Thyroid gland (tissue), 4 donors: ENCODE measurements around the gene MYO19. TPM values are rescaled to one million over a fixed set of nuclear protein-coding genes. Genes with fewer than 3 reads are reported as not detected.

Experiments
- DNase-seq, 2 donors: peaks; one replicate each; pipeline ENCODE4 v3.0.0-alpha.2; 2019
- H3K27ac ChIP-seq, 3 donors: fragments of 200-600 bp; sonication (generic); 1 replicate in 2 of 3; 2 replicates in 1 of 3; pipeline ENCODE4 v1.5.1; 2016 to 2019; ENCODE audit warnings: mild to moderate bottlenecking in 1 of 3, moderate library complexity in 1 of 3
- H3K27me3 ChIP-seq: fragments of 200-600 bp; sonication (generic); one replicate; pipeline ENCODE4 v1.5.1; 2019
- H3K36me3 ChIP-seq, 2 donors: fragments of 200-600 bp; sonication (generic); one replicate each; pipeline ENCODE4 v1.5.1; 2016 to 2019
- H3K4me1 ChIP-seq, 2 donors: fragments of 200-600 bp; sonication (generic); one replicate each; pipeline ENCODE4 v1.5.1; 2017 to 2019
- H3K4me3 ChIP-seq, 3 donors: fragments of 200-600 bp; sonication (generic); replicated peaks in 1 of 3; 1 replicate in 2 of 3; 2 replicates in 1 of 3; pipeline ENCODE4 v1.5.1; 2016; ENCODE audit warnings: mild to moderate bottlenecking in 1 of 3
- H3K9me3 ChIP-seq: fragments of 200-600 bp; sonication (generic); one replicate; pipeline ENCODE4 v1.5.1; 2017
- POLR2A ChIP-seq, 2 donors: fragments of 450-650 bp; IDR thresholded peaks; one replicate each; pipeline ENCODE4 v1.6.1; 2017; ENCODE audit warnings: antibody characterized with exemption in 2 of 2, mild to moderate bottlenecking in 2 of 2, moderate library complexity in 1 of 2
- WGBS, 2 donors: methylation state at CpG; one replicate each; pipeline ENCODE4 v1.1.5; 2017; 5-methylcytosine and 5-hydroxymethylcytosine counted together
- intact Hi-C: fragments of 100-400 bp; cut with DNase I; formaldehyde crosslinking; loops from one replicate; pipeline ENCODE4 v1.15.1; 2023
- total RNA-seq, 4 donors: library from RNA; depleted of rRNA; stranded (reverse); fragments of >200 nt; gene quantifications; one replicate each; pipeline ENCODE4 v1.2.3, GENCODE V29; 2016
- TF ChIP-seq, protein P1 (sequence below), 6 experiments: fragments of 200-600 bp in 3 of 6; fragments of 450-650 bp in 3 of 6; sonication (generic) in 3 of 6; IDR thresholded peaks; one replicate each; pipeline ENCODE4 v1.5.1; 2016 to 2019; ENCODE audit warnings: antibody characterized with exemption in 6 of 6, mild to moderate bottlenecking in 2 of 6, inconsistent platforms in 1 of 6, moderate library complexity in 1 of 6

The MYO19 gene
- total RNA-seq, 4 donors from 2014 or later: 45.6 to 80.0 (median 64.5) TPM

- intact Hi-C loops: no loop called here
- H3K27me3 ChIP-seq: no peaks in the 10 kb centered on the region
- TF ChIP-seq POLR2A (IDR thresholded peaks at IDR 0.05): no peak
- TF ChIP-seq, protein P1, sequence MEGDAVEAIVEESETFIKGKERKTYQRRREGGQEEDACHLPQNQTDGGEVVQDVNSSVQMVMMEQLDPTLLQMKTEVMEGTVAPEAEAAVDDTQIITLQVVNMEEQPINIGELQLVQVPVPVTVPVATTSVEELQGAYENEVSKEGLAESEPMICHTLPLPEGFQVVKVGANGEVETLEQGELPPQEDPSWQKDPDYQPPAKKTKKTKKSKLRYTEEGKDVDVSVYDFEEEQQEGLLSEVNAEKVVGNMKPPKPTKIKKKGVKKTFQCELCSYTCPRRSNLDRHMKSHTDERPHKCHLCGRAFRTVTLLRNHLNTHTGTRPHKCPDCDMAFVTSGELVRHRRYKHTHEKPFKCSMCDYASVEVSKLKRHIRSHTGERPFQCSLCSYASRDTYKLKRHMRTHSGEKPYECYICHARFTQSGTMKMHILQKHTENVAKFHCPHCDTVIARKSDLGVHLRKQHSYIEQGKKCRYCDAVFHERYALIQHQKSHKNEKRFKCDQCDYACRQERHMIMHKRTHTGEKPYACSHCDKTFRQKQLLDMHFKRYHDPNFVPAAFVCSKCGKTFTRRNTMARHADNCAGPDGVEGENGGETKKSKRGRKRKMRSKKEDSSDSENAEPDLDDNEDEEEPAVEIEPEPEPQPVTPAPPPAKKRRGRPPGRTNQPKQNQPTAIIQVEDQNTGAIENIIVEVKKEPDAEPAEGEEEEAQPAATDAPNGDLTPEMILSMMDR (IDR thresholded peaks at IDR 0.05): no peak
- no peak overlapping the region for H3K4me3 ChIP-seq
- 86 to 90% methylated on average over 4 of the region's 4 CpGs for WGBS, 2 donors
- H3K27ac ChIP-seq: no peak overlapping the region
- H3K36me3 ChIP-seq: peaks cover 6 to 25% of the 10 kb centered on the region in 2 donors
- no peaks in the 10 kb centered on the region for H3K4me1 ChIP-seq
- H3K9me3 ChIP-seq: no peaks in the 10 kb centered on the region
- no peak for DNase-seq
These were observed 10.2 kb downstream of the MYO19 start for GRCh38 chr17:36524428-36524876.

GRCh38 chr17:36523113-36523512, 11.6 kb downstream of the MYO19 start:
- H3K36me3 ChIP-seq: peaks cover 6 to 25% of the 10 kb centered on the region in 2 donors

DNA sequence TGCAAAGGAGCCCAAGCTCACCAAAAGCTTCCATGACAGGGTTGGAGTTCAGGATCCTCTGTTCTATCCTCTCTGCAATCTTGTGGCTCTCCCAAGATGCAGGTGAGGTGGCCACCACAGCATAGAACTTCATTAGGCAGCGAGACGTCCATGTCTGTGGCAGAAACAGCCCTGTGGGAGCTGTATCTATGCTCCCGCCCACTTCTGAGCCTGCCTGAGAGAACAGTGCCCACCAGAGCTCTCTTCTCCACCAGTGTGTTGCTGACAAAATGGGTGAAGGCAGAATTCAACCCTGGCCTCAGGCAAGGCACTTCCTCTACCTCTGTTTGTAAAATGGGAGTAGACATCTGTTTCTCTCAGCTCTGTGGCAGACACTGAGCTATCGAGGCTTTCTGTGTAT, 18.8 kb downstream of the MYO19 start:
- no peak for DNase-seq
- no peak overlapping the region for H3K4me3 ChIP-seq
- intact Hi-C loops: no loop called here
- H3K27ac ChIP-seq: no peak overlapping the region
- H3K27me3 ChIP-seq: no peaks in the 10 kb centered on the region
- no peaks in the 10 kb centered on the region for H3K9me3 ChIP-seq
- H3K36me3 ChIP-seq: peaks cover 3 to 10% of the 10 kb centered on the region in 2 donors
- no peak for TF ChIP-seq POLR2A (IDR thresholded peaks at IDR 0.05)
- TF ChIP-seq, protein P1 (IDR thresholded peaks at IDR 0.05): no peak
- no peaks in the 10 kb centered on the region for H3K4me1 ChIP-seq
- WGBS, 2 donors: 91 to 93% methylated on average over 4 of the region's 4 CpGs

More at GRCh38 chr17:36523113-36523512, 11.6 kb downstream of the MYO19 start:
- no peaks in the 10 kb centered on the region for H3K27me3 ChIP-seq
- intact Hi-C loops: no loop called here
- H3K4me1 ChIP-seq: no peaks in the 10 kb centered on the region
- H3K9me3 ChIP-seq: no peaks in the 10 kb centered on the region
- no peak for DNase-seq
- no peak for TF ChIP-seq POLR2A (IDR thresholded peaks at IDR 0.05)
- TF ChIP-seq, protein P1 (IDR thresholded peaks at IDR 0.05): no peak
- no peak overlapping the region for H3K27ac ChIP-seq
- WGBS, 2 donors: 94 to 100% methylated on average over 2 of the region's 2 CpGs
- H3K4me3 ChIP-seq: no peak overlapping the region

DNA sequence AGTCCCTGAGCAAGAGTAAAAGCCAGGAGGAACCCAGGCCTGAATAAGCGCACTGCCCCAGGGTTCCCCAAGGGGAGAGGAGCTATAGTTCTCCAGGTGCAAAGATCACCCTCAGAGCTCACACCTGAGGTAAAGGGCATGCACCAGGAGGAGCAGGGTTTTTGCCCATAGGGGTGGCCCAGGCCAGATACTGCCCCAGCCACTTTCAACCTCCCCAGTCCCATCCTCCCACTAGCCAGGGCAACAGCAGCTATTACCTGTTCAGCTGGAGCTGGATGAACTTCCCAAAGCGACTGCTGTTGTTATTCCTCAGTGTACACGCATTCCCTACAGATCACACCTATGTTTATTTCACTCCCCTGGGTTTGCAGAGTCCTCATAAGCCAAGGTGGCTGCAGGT, 19.8 kb downstream of the MYO19 start:
- Histone ChIP-seq H3K27me3 (no peaks in the 10 kb centered on the region), H3K9me3 (no peaks in the 10 kb centered on the region), H3K4me1 (no peaks in the 10 kb centered on the region), H3K36me3 (peaks cover 3 to 10% of the 10 kb centered on the region in 2 donors), H3K27ac (no peak overlapping the region), H3K4me3 (no peak overlapping the region)
- WGBS, 2 donors: 100% methylated on average over 3 of the region's 3 CpGs
- DNase-seq: no peak
- no peak for TF ChIP-seq POLR2A (IDR thresholded peaks at IDR 0.05)
- TF ChIP-seq, protein P1 (IDR thresholded peaks at IDR 0.05): no peak
- intact Hi-C loops: no loop called here

GRCh38 chr17:36512641-36513040, 22.0 kb downstream of the MYO19 start:
- Histone ChIP-seq H3K27ac (no peak overlapping the region), H3K4me1 (no peaks in the 10 kb centered on the region), H3K36me3 (peaks cover 3 to 10% of the 10 kb centered on the region in 2 donors), H3K27me3 (no peaks in the 10 kb centered on the region), H3K9me3 (no peaks in the 10 kb centered on the region), H3K4me3 (no peak overlapping the region)
- no peak for TF ChIP-seq POLR2A (IDR thresholded peaks at IDR 0.05)
- TF ChIP-seq, protein P1 (IDR thresholded peaks at IDR 0.05): no peak
- WGBS, 2 donors: 81 to 88% methylated on average over 5 of the region's 5 CpGs
- intact Hi-C loops: no loop called here
- DNase-seq: no peak
